HepG2 (cell line): Measurements from ENCODE around the gene PDIA6. TPM values are rescaled to one million over a fixed set of nuclear protein-coding genes. Genes with fewer than 3 reads are reported as not detected.

Source experiments
- ATM ChIP-seq: fragments of 450-650 bp; IDR thresholded peaks from 2 replicates; pipeline ENCODE4 v1.7.1; 2017; ENCODE audit warnings: mild to moderate bottlenecking, borderline replicate concordance
- BORCS8-MEF2B ChIP-seq: sonication (generic); formaldehyde crosslinking; IDR thresholded peaks from 2 replicates; pipeline ENCODE4 v1.8.0; 2022; ENCODE audit warnings: mild to moderate bottlenecking, missing genetic modification reagents
- EZH2 ChIP-seq: conservative IDR thresholded peaks from 2 replicates; pipeline ENCODE4 v1.6.1; 2012; ENCODE audit warnings: mild to moderate bottlenecking, low read depth, low read length, moderate library complexity
- HBP1 ChIP-seq: IDR thresholded peaks from 2 replicates; pipeline ENCODE4 v1.6.1; 2016; ENCODE audit warnings: low read depth, control low read depth
- IKZF4 ChIP-seq: sonication (generic); formaldehyde crosslinking; IDR thresholded peaks from 2 replicates; pipeline ENCODE4 v1.5.1; 2020; ENCODE audit warnings: borderline replicate concordance, mild to moderate bottlenecking, low read depth, missing genetic modification reagents; ENCODE audit errors: not compliant biosample characterization
- MXD1 ChIP-seq: sonication (generic); formaldehyde crosslinking; IDR thresholded peaks from 2 replicates; pipeline ENCODE4 v1.4.0; 2020; ENCODE audit warnings: mild to moderate bottlenecking, missing genetic modification reagents
- POLR2G ChIP-seq: fragments of 200-400 bp; formaldehyde crosslinking; IDR thresholded peaks from 2 replicates; pipeline ENCODE4 v1.6.1; 2018; ENCODE audit warnings: mild to moderate bottlenecking, low read depth, low read length, moderate library complexity
- SMAD1 ChIP-seq: sonication (generic); formaldehyde crosslinking; IDR thresholded peaks from 2 replicates; pipeline ENCODE4 v1.4.0; 2020; ENCODE audit warnings: missing genetic modification reagents, low read depth, mild to moderate bottlenecking, borderline replicate concordance
- ZBTB26 ChIP-seq: IDR thresholded peaks from 2 replicates; pipeline ENCODE4 v1.6.1; 2016; ENCODE audit warnings: missing compliant biosample characterization, missing genetic modification reagents, borderline replicate concordance
- ZFP41 ChIP-seq: sonication (generic); formaldehyde crosslinking; IDR thresholded peaks from 2 replicates; pipeline ENCODE4 v1.4.0; 2020; ENCODE audit warnings: mild to moderate bottlenecking, missing genetic modification reagents, borderline replicate concordance
- ZKSCAN5 ChIP-seq: sonication (generic); formaldehyde crosslinking; IDR thresholded peaks from 2 replicates; pipeline ENCODE4 v1.5.1; 2020; ENCODE audit warnings: mild to moderate bottlenecking, missing genetic modification reagents
- ZNF12 ChIP-seq: sonication (generic); formaldehyde crosslinking; IDR thresholded peaks from 2 replicates; pipeline ENCODE4 v1.5.0; 2020; ENCODE audit warnings: missing genetic modification reagents
- ZNF281 ChIP-seq: sonication (generic); formaldehyde crosslinking; IDR thresholded peaks from 2 replicates; pipeline ENCODE4 v1.4.0; 2020; ENCODE audit warnings: missing genetic modification reagents, borderline replicate concordance
- ZNF30 ChIP-seq: sonication (generic); formaldehyde crosslinking; IDR thresholded peaks from 2 replicates; pipeline ENCODE4 v1.5.0; 2020; ENCODE audit warnings: mild to moderate bottlenecking, missing genetic modification reagents
- ZNF329 ChIP-seq: sonication (generic); formaldehyde crosslinking; IDR thresholded peaks from 2 replicates; pipeline ENCODE4 v1.9.0; 2021; ENCODE audit warnings: low read depth, mild to moderate bottlenecking, missing genetic modification reagents
- ZNF451 ChIP-seq: sonication (generic); formaldehyde crosslinking; IDR thresholded peaks from 2 replicates; pipeline ENCODE4 v1.5.0; 2020; ENCODE audit warnings: mild to moderate bottlenecking, missing genetic modification reagents
- ZNF574 ChIP-seq: sonication (generic); formaldehyde crosslinking; IDR thresholded peaks from 2 replicates; pipeline ENCODE4 v1.4.0; 2020; ENCODE audit warnings: missing genetic modification reagents
- ZNF891 ChIP-seq: sonication (generic); formaldehyde crosslinking; IDR thresholded peaks from 2 replicates; pipeline ENCODE4 v1.5.0; 2020; ENCODE audit warnings: mild to moderate bottlenecking, missing genetic modification reagents
- ZSCAN5A ChIP-seq: sonication (generic); formaldehyde crosslinking; IDR thresholded peaks from 2 replicates; pipeline ENCODE4 v1.8.0; 2022; ENCODE audit warnings: mild to moderate bottlenecking, missing genetic modification reagents, borderline replicate concordance
- polyA plus RNA-seq, 8 experiments: library from polyadenylated mRNA; depleted of rRNA in 3 of 8; stranded (reverse) in 7 of 8; unstranded in 1 of 8; fragments of >200 nt; fragmentation: Illumina TruSeq in 4 of 8; extraction: Trizol in 4 of 8; gene quantifications; 2 replicates each; pipeline versions ENCODE4 v1.2.1 to v1.2.3, GENCODE V29; 2011 to 2016; ENCODE audit warnings: low read depth in 4 of 8, missing spikeins in 1 of 8, mixed read lengths in 1 of 8; ENCODE audit not compliant: insufficient read depth in 1 of 8
- total RNA-seq, 5 experiments: library from RNA; depleted of rRNA; stranded (reverse); fragments of >200 nt; fragmentation: Illumina TruSeq; extraction: Trizol; gene quantifications; 2 replicates each; pipeline ENCODE4 v1.2.3, GENCODE V29; 2016; ENCODE audit warnings: low read depth in 1 of 5

The PDIA6 gene
- total and polyA plus RNA-seq, 2 of the 13 experiments (the other 11 are each of a cell fraction or from before 2014, with no cell fraction given): 586 to 642 TPM

GRCh38 chr2:10839813-10840212 is 27.2 kb upstream of the PDIA6 start (continued):
- TF ChIP-seq EZH2: no peak
- peak; percentile 58; the same call in 1 of the 2 replicates for TF ChIP-seq ZNF12 (CRISPR knock-in tag)
- TF ChIP-seq ZNF281 (CRISPR knock-in tag): peak; percentile 38; the same call in 1 of the 2 replicates
- no peak for TF ChIP-seq ZSCAN5A (CRISPR knock-in tag)
- TF ChIP-seq SMAD1 (CRISPR knock-in tag): no peak
- TF ChIP-seq ZFP41 (CRISPR knock-in tag): no peak
- TF ChIP-seq ZBTB26: peak; percentile 53; the same call in 1 of the 2 replicates
- TF ChIP-seq ZNF329 (CRISPR knock-in tag): no peak
- TF ChIP-seq ATM: no peak
- 0 out of 2 replicates have a peak, but pooled peaks have one; percentile 63 for TF ChIP-seq HBP1 (CRISPR knock-in tag)
- no peak for TF ChIP-seq IKZF4 (CRISPR knock-in tag)
- TF ChIP-seq ZNF451 (CRISPR knock-in tag): no peak
- 0 out of 2 replicates have a peak, but pooled peaks have one; percentile 44 for TF ChIP-seq ZNF574 (CRISPR knock-in tag)
- no peak for TF ChIP-seq MXD1 (CRISPR knock-in tag)
- no peak for TF ChIP-seq ZNF30 (CRISPR knock-in tag)
- no peak for TF ChIP-seq ZNF891
- no peak for TF ChIP-seq ZKSCAN5 (CRISPR knock-in tag)
- TF ChIP-seq BORCS8-MEF2B (CRISPR knock-in tag): peak; percentile 53; the same call in 1 of the 2 replicates
- TF ChIP-seq POLR2G: no peak
